HUES64 (cell line): ENCODE data around the gene SLC30A3.

ENCODE experiments used
- H3K27ac ChIP-seq: 2 replicates; pipeline ENCODE4 v1.7.0; 2013; ENCODE audit warnings: low read depth, low read length, inconsistent platforms
- H3K27me3 ChIP-seq: 2 replicates; pipeline ENCODE4 v1.6.1; 2013; ENCODE audit warnings: mild to moderate bottlenecking, low read length; ENCODE audit not compliant: insufficient read depth
- H3K36me3 ChIP-seq: 2 replicates; pipeline ENCODE4 v1.6.1; 2013; ENCODE audit warnings: mild to moderate bottlenecking, low read length; ENCODE audit not compliant: insufficient read depth
- H3K4me1 ChIP-seq: 2 replicates; pipeline ENCODE4 v1.6.1; 2013; ENCODE audit warnings: mild to moderate bottlenecking, low read length, moderate library complexity; ENCODE audit not compliant: insufficient read depth
- H3K4me3 ChIP-seq: 2 replicates; pipeline ENCODE4 v1.5.1; 2013; ENCODE audit warnings: mild to moderate bottlenecking, low read length, moderate library complexity
- H3K9ac ChIP-seq: 2 replicates; pipeline ENCODE4 v1.6.1; 2013; ENCODE audit warnings: mild to moderate bottlenecking, low read depth, low read length
- H3K9me3 ChIP-seq: 2 replicates; pipeline ENCODE4 v1.6.1; 2013; ENCODE audit warnings: low read depth, low read length; ENCODE audit not compliant: insufficient read depth
- WGBS: fragments of 150-250, 120-280 bp; methylation state at CpG from one replicate; pipeline ENCODE4 v1.1.7; 2013; ENCODE audit warnings: missing lambda C conversion rate; 5-methylcytosine and 5-hydroxymethylcytosine counted together

SLC30A3 gene

GRCh38 chr2:27223416-27223815, 39.4 kb downstream of the SLC30A3 start:
- Histone ChIP-seq H3K27me3 (no peaks in the 10 kb centered on the region), H3K9ac (no peak overlapping the region), H3K4me3 (no peak overlapping the region), H3K27ac (no peak overlapping the region), H3K36me3 (peaks cover 97% of the 10 kb centered on the region), H3K4me1 (peaks cover 5% of the 10 kb centered on the region; the same call in 1 of the 2 replicates), H3K9me3 (no peaks in the 10 kb centered on the region)
- WGBS, result 95% methylated on average over 6 of the region's 6 CpGs

DNA sequence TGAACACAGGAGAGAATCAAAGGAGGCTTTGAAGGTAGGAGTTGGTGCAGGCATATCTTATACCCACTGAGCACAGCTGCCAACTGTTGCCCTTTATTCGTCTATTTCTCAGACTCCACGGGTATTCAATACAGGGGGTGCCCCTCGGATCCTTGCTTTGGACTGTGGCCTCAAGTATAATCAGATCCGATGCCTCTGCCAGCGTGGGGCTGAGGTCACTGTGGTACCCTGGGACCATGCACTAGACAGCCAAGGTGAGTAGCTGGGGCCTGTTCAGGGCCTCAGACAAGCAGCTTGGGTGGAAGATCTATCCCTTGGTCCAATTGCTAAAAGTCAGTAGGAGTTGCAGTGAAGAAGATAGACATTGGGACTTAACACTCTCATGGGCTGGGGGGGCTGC, 40.4 kb downstream of the SLC30A3 start:
- H3K27me3 ChIP-seq, result no peaks in the 10 kb centered on the region
- H3K27ac ChIP-seq, result no peak overlapping the region
- no peak overlapping the region for H3K9ac ChIP-seq
- H3K9me3 ChIP-seq, result no peaks in the 10 kb centered on the region
- peaks cover 11% of the 10 kb centered on the region; the same call in 1 of the 2 replicates for H3K4me1 ChIP-seq
- H3K36me3 ChIP-seq, result peaks cover 91% of the 10 kb centered on the region
- no peak overlapping the region for H3K4me3 ChIP-seq
- 96% methylated on average over 5 of the region's 5 CpGs for WGBS

DNA sequence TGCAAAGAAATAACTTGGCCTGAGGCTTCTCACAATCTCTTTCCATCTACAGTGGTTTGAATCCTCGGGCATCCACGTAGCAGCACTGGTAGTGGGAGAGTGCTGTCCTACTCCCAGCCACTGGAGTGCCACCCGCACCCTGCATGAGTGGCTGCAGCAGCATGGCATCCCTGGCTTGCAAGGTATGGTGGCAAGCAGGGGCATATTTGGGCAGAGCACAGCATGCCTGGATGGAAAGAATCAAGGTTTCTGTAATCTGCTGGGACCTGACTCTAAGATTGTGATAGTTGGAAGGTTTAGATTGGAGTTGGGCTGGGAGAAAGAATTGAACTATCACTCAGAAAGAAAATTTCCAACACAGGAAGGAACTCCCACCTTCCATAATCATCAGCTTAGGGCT, 41.7 kb downstream of the SLC30A3 start:
- H3K27me3 ChIP-seq, result no peaks in the 10 kb centered on the region
- no peaks in the 10 kb centered on the region for H3K9me3 ChIP-seq
- no peak overlapping the region for H3K9ac ChIP-seq
- no peak overlapping the region for H3K4me3 ChIP-seq
- 90% methylated on average over 3 of the region's 3 CpGs for WGBS
- peaks cover 86% of the 10 kb centered on the region for H3K36me3 ChIP-seq
- no peak overlapping the region for H3K27ac ChIP-seq
- peaks cover 17% of the 10 kb centered on the region; the same call in 1 of the 2 replicates for H3K4me1 ChIP-seq

DNA sequence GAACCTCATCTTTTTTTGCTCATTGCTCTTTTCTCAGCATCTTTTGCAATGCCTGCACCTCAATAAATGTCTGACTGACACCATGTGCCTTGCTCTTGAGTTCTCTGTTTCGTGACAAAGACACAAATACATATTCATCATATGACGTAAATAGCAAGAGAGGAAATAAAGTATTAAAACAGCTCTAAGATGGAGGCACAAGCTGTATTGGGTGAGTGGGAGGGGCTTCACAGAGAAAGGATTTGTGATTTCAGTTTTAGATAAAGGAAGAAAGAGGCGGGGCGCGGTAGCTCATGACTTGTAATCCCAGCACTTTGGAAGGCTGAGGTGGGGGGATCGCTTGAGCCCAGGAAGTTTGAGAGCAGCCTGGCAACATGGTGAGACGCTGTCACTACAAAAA, 42.8 kb downstream of the SLC30A3 start:
- Histone ChIP-seq H3K27me3 (no peaks in the 10 kb centered on the region), H3K4me1 (peaks cover 17% of the 10 kb centered on the region; the same call in 1 of the 2 replicates), H3K9me3 (no peaks in the 10 kb centered on the region), H3K27ac (no peak overlapping the region), H3K36me3 (peaks cover 85% of the 10 kb centered on the region), H3K4me3 (no peak overlapping the region), H3K9ac (no peak overlapping the region)
- 90% methylated on average over 6 of the region's 7 CpGs for WGBS

GRCh38 chr2:27219091-27219490, 43.8 kb downstream of the SLC30A3 start:
- Histone ChIP-seq H3K27ac (no peak overlapping the region), H3K36me3 (peaks cover 80% of the 10 kb centered on the region), H3K27me3 (no peaks in the 10 kb centered on the region)

GRCh38 chr2:27218614-27219013, 44.2 kb downstream of the SLC30A3 start:
- Histone ChIP-seq H3K4me1 (peaks cover 17% of the 10 kb centered on the region; the same call in 1 of the 2 replicates), H3K27me3 (no peaks in the 10 kb centered on the region), H3K27ac (no peak overlapping the region), H3K9ac (peak overlapping the region; percentile 100; the same call in 1 of the 2 replicates), H3K36me3 (peaks cover 78% of the 10 kb centered on the region), H3K4me3 (peak overlapping the region; percentile 91), H3K9me3 (no peaks in the 10 kb centered on the region)
- 95% methylated on average over 4 of the region's 4 CpGs for WGBS

More at GRCh38 chr2:27219091-27219490, 43.8 kb downstream of the SLC30A3 start:
- 98% methylated on average over 2 of the region's 2 CpGs for WGBS
- peaks cover 17% of the 10 kb centered on the region; the same call in 1 of the 2 replicates for H3K4me1 ChIP-seq
- H3K9me3 ChIP-seq, result no peaks in the 10 kb centered on the region
- H3K4me3 ChIP-seq, result no peak overlapping the region
- H3K9ac ChIP-seq, result no peak overlapping the region

DNA sequence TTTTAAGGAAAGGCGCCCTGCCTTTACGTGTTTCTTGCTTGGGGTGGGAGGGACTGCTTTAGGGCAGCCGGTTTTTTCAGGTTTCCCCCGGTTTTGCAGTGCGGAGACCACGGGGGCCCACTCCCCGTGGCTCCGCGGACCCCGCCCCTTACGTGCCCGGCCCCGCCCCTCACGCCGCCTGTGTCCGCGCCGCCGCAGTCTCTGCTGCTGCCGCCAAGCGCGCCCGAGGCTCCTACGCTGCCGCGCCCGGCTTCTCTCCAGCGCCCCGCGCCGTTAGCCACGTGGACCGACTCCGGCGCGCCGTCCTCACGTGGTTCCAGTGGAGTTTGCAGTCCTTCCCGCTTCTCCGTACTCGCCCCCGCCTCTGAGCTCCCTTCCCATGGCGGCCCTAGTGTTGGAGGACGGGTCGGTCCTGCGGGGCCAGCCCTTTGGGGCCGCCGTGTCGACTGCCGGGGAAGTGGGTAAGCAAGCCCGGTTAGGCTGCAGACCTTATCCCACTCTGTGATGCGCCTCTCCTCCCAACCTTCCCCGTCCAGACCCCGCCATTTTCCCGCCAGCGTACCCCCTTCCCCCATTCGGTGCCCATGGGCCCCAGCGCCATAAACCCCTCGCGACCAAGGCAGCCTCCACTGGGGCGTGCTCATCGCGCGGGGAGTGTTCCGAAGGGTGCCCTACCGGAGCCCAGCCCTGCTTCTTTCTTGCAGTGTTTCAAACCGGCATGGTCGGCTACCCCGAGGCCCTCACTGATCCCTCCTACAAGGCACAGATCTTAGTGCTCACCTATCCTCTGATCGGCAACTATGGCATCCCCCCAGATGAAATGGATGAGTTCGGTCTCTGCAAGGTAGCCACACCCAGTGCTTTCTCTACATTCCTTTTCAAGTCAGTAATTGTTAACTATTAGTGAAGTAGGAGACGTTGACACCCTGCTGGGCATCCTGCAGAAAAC, 45.4 kb downstream of the SLC30A3 start, which contains the start of gene CAD:
Gene CAD, plus strand, starts transcription at position 197 of the 949 bp plus-strand sequence. Its CDS starts 183 bp downstream, at position 380.
- no peaks in the 10 kb centered on the region for H3K27me3 ChIP-seq
- peak within 1 kb of the TSS; percentile 91 for H3K4me3 ChIP-seq
- H3K9me3 ChIP-seq, result no peaks in the 10 kb centered on the region
- H3K36me3 ChIP-seq, result peaks cover 71% of the 10 kb centered on the region
- peaks cover 23% of the 10 kb centered on the region; the same call in 1 of the 2 replicates for H3K4me1 ChIP-seq
- WGBS, result 1% methylated on average over 72 of the region's 72 CpGs
- peak within 1 kb of the TSS; percentile 100 for H3K9ac ChIP-seq
- H3K27ac ChIP-seq, result peak within 1 kb of the TSS; percentile 97

DNA sequence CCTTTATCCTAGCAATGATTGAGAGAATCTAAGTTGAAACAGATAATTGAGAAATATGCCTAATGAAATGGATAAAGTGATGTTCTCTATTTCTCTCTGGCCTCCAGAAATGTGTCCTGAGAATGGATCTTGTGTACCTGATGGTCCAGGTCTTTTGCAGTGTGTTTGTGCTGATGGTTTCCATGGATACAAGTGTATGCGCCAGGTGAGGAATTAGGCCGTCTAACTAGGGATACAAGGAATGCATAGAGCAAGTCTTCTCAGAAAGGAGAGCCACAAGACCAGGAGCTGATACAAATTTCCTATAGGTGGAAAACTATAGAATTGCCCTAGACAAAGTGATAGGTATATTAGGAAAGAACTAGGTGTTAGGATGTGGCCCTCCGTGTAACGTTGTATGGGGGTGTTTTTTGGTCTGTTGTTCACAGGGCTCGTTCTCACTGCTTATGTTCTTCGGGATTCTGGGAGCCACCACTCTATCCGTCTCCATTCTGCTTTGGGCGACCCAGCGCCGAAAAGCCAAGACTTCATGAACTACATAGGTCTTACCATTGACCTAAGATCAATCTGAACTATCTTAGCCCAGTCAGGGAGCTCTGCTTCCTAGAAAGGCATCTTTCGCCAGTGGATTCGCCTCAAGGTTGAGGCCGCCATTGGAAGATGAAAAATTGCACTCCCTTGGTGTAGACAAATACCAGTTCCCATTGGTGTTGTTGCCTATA, 46.3 kb downstream of the SLC30A3 start:
- Histone ChIP-seq H3K27me3 (no peaks in the 10 kb centered on the region), H3K4me3 (peak overlapping the region; percentile 91), H3K9ac (peak overlapping the region; percentile 52), H3K4me1 (peaks cover 23% of the 10 kb centered on the region; the same call in 1 of the 2 replicates), H3K36me3 (peaks cover 62% of the 10 kb centered on the region), H3K27ac (peak overlapping the region; percentile 61), H3K9me3 (no peaks in the 10 kb centered on the region)
- 91% methylated on average over 13 of the region's 13 CpGs for WGBS

- WGBS, result 96% methylated on average over 3 of the region's 3 CpGs
- Histone ChIP-seq H3K4me3 (no peak overlapping the region), H3K27ac (no peak overlapping the region), H3K36me3 (peaks cover 51% of the 10 kb centered on the region), H3K27me3 (no peaks in the 10 kb centered on the region), H3K9ac (no peak overlapping the region), H3K9me3 (no peaks in the 10 kb centered on the region), H3K4me1 (peaks cover 23% of the 10 kb centered on the region; the same call in 1 of the 2 replicates)
Observed at GRCh38 chr2:27214941-27215340, 47.9 kb downstream of the SLC30A3 start.

GRCh38 chr2:27212626-27213471, 50.0 kb downstream of the SLC30A3 start:
- no peaks in the 10 kb centered on the region for H3K27me3 ChIP-seq
- peak overlapping the region; percentile 98 for H3K4me3 ChIP-seq
- peaks cover 12% of the 10 kb centered on the region; the same call in 1 of the 2 replicates for H3K4me1 ChIP-seq
- H3K27ac ChIP-seq, result peak overlapping the region; percentile 97
- WGBS, result 13% methylated on average over 34 of the region's 34 CpGs
- peak overlapping the region; percentile 99 for H3K9ac ChIP-seq
- H3K36me3 ChIP-seq, result peaks cover 52% of the 10 kb centered on the region
- no peaks in the 10 kb centered on the region for H3K9me3 ChIP-seq
